SK-N-DZ (cell line): ENCODE results near the gene HSD17B4. TPM values are rescaled to one million over a fixed set of nuclear protein-coding genes. Genes with fewer than 3 reads are reported as not detected.
"Not testable (repeated sequence)": the region's sequence is repeated elsewhere in the genome, so short reads cannot be mapped to it uniquely, and the experiment has no call there.

ENCODE experiments used
- DNase-seq: peaks from one replicate; pipeline ENCODE4 v3.0.0-alpha.2; 2015; ENCODE audit warnings: low spot score
- polyA plus RNA-seq, 2 experiments: library from polyadenylated mRNA; depleted of rRNA; stranded (reverse); fragments of >200 nt; gene quantifications; 2 replicates each; pipeline ENCODE4 v1.2.3, GENCODE V29; 2014

Gene HSD17B4
- polyA plus RNA-seq (2014; cell fraction: cytosol; rRNA removed), result 155 and 206 TPM in 2 replicates
- 157 and 318 TPM in 2 replicates for polyA plus RNA-seq (2014; cell fraction: nucleus; rRNA removed)

GRCh38 chr5:119452373-119453039 is at the start of gene HSD17B4:
Gene HSD17B4, plus strand, starts transcription at chr5:119452497. Its CDS starts 79 bp downstream, at chr5:119452576.
- peak; percentile 90 for DNase-seq

- no peak for DNase-seq
Measured at GRCh38 chr5:119402555-119402954, 49.7 kb upstream of the HSD17B4 start.

- DNase-seq, result no peak
Measured at GRCh38 chr5:119404033-119404432, 48.3 kb upstream of the HSD17B4 start.

- no peak for DNase-seq
Measured at GRCh38 chr5:119405419-119405818, 46.9 kb upstream of the HSD17B4 start.

- no peak for DNase-seq
Measured at GRCh38 chr5:119406551-119407110, 45.7 kb upstream of the HSD17B4 start.

GRCh38 chr5:119409235-119409815 is 43.0 kb upstream of the HSD17B4 start:
- DNase-seq, result no peak

- no peak for DNase-seq
Measured at GRCh38 chr5:119410448-119411159, 41.7 kb upstream of the HSD17B4 start.

- DNase-seq, result peak; percentile 79
Measured at GRCh38 chr5:119411361-119412278, 40.7 kb upstream of the HSD17B4 start.

GRCh38 chr5:119412279-119413227 is 39.7 kb upstream of the HSD17B4 start:
- DNase-seq, result no peak

- DNase-seq, result not testable (repeated sequence)
Measured at GRCh38 chr5:119414124-119414734, 38.1 kb upstream of the HSD17B4 start.

GRCh38 chr5:119417891-119418605 is 34.2 kb upstream of the HSD17B4 start:
- DNase-seq, result no peak

GRCh38 chr5:119418606-119419100 is 33.6 kb upstream of the HSD17B4 start:
- no peak for DNase-seq

- no peak for DNase-seq
Measured at GRCh38 chr5:119420169-119420568, 32.1 kb upstream of the HSD17B4 start.

- no peak for DNase-seq
Measured at GRCh38 chr5:119426057-119426456, 26.2 kb upstream of the HSD17B4 start.

GRCh38 chr5:119427060-119427459 is 25.2 kb upstream of the HSD17B4 start:
- DNase-seq, result no peak

GRCh38 chr5:119427596-119427995 is 24.7 kb upstream of the HSD17B4 start:
- DNase-seq, result not testable (repeated sequence)

- DNase-seq, result not testable (repeated sequence)
Measured at GRCh38 chr5:119428166-119428565, 24.1 kb upstream of the HSD17B4 start.

- not testable (repeated sequence) for DNase-seq
Measured at GRCh38 chr5:119428574-119428973, 23.7 kb upstream of the HSD17B4 start.
